HUES6 (cell line): ENCODE data around the gene KAT2B.
"Not testable (repeated sequence)": the region's sequence is repeated elsewhere in the genome, so short reads cannot be mapped to it uniquely, and the experiment has no call there.

Experiments used
- H3K27ac ChIP-seq: 2 replicates; pipeline ENCODE4 v1.7.0; 2013; ENCODE audit warnings: low read depth, mild to moderate bottlenecking, low read length, inconsistent platforms
- H3K27me3 ChIP-seq: 2 replicates; pipeline ENCODE4 v1.6.1; 2013; ENCODE audit warnings: low read length; ENCODE audit not compliant: control insufficient read depth, insufficient read depth
- H3K36me3 ChIP-seq: 2 replicates; pipeline ENCODE4 v1.6.1; 2013; ENCODE audit warnings: low read length; ENCODE audit not compliant: control insufficient read depth, insufficient read depth
- H3K4me1 ChIP-seq: 2 replicates; pipeline ENCODE4 v1.6.1; 2013; ENCODE audit warnings: low read length; ENCODE audit not compliant: control insufficient read depth, insufficient read depth
- H3K4me3 ChIP-seq: 2 replicates; pipeline ENCODE4 v1.5.1; 2013; ENCODE audit warnings: low read depth, low read length
- H3K9ac ChIP-seq: one replicate; pipeline ENCODE4 v1.6.1; 2013; ENCODE audit warnings: mild to moderate bottlenecking, low read length
- H3K9me3 ChIP-seq: 2 replicates; pipeline ENCODE4 v1.6.1; 2013; ENCODE audit warnings: low read depth, low read length; ENCODE audit not compliant: control insufficient read depth, insufficient read depth

KAT2B gene

GRCh38 chr3:20039765-20040547 is at the start of gene KAT2B:
Gene KAT2B (plus strand): TSS chr3:20040446. CDS start chr3:20040478, 32 bp downstream.
- no peaks in the 10 kb centered on the region for H3K9me3 ChIP-seq
- H3K27ac ChIP-seq, result no peak within 1 kb of the TSS; the same call in 1 of the 2 replicates
- 0 out of 2 replicates have a peak, but pooled peaks cover 7% of the 10 kb centered on the region for H3K4me1 ChIP-seq
- H3K27me3 ChIP-seq, result peaks cover 22% of the 10 kb centered on the region
- H3K4me3 ChIP-seq, result peak within 1 kb of the TSS; percentile 89
- H3K9ac ChIP-seq, result peak within 1 kb of the TSS; percentile 61
- no peaks in the 10 kb centered on the region for H3K36me3 ChIP-seq

- Histone ChIP-seq H3K4me1 (no peaks in the 10 kb centered on the region), H3K27me3 (no peaks in the 10 kb centered on the region), H3K27ac (no peak overlapping the region), H3K4me3 (no peak overlapping the region), H3K9ac (no peak overlapping the region), H3K9me3 (no peaks in the 10 kb centered on the region), H3K36me3 (no peaks in the 10 kb centered on the region)
Observed at GRCh38 chr3:19994796-19995195, 45.5 kb upstream of the KAT2B start.

- Histone ChIP-seq H3K27me3 (no peaks in the 10 kb centered on the region), H3K36me3 (no peaks in the 10 kb centered on the region), H3K27ac (no peak overlapping the region), H3K4me3 (no peak overlapping the region), H3K9ac (no peak overlapping the region), H3K4me1 (no peaks in the 10 kb centered on the region), H3K9me3 (no peaks in the 10 kb centered on the region)
Observed at GRCh38 chr3:19997502-19997901, 42.7 kb upstream of the KAT2B start.

- Histone ChIP-seq H3K27me3 (no peaks in the 10 kb centered on the region), H3K27ac (no peak overlapping the region), H3K9me3 (no peaks in the 10 kb centered on the region), H3K4me1 (no peaks in the 10 kb centered on the region), H3K4me3 (no peak overlapping the region), H3K9ac (no peak overlapping the region), H3K36me3 (no peaks in the 10 kb centered on the region)
Observed at GRCh38 chr3:20001932-20002331, 38.3 kb upstream of the KAT2B start.

- Histone ChIP-seq H3K4me1 (no peaks in the 10 kb centered on the region), H3K36me3 (no peaks in the 10 kb centered on the region), H3K27me3 (no peaks in the 10 kb centered on the region), H3K9me3 (no peaks in the 10 kb centered on the region), H3K4me3 (no peak overlapping the region), H3K9ac (no peak overlapping the region), H3K27ac (no peak overlapping the region)
Observed at GRCh38 chr3:20007960-20008359, 32.3 kb upstream of the KAT2B start.

- Histone ChIP-seq H3K9me3 (no peaks in the 10 kb centered on the region), H3K4me3 (no peak overlapping the region), H3K4me1 (no peaks in the 10 kb centered on the region), H3K36me3 (no peaks in the 10 kb centered on the region), H3K27ac (no peak overlapping the region), H3K27me3 (no peaks in the 10 kb centered on the region), H3K9ac (no peak overlapping the region)
Observed at GRCh38 chr3:20008646-20009045, 31.6 kb upstream of the KAT2B start.

GRCh38 chr3:20012164-20012563 is 28.1 kb upstream of the KAT2B start, which contains the start of gene PP2D1:
Gene PP2D1 (minus strand): TSS chr3:20012264. CDS start chr3:20012072, 192 bp downstream.
- Histone ChIP-seq H3K27me3 (no peaks in the 10 kb centered on the region), H3K27ac (no peak within 1 kb of the TSS), H3K4me3 (no peak within 1 kb of the TSS), H3K9ac (no peak within 1 kb of the TSS), H3K4me1 (no peaks in the 10 kb centered on the region), H3K9me3 (no peaks in the 10 kb centered on the region), H3K36me3 (no peaks in the 10 kb centered on the region)

GRCh38 chr3:20013396-20013795 is 26.9 kb upstream of the KAT2B start:
- H3K4me1 ChIP-seq, result no peaks in the 10 kb centered on the region
- no peak overlapping the region for H3K27ac ChIP-seq
- H3K9ac ChIP-seq, result no peak overlapping the region
- no peaks in the 10 kb centered on the region for H3K27me3 ChIP-seq
- H3K9me3 ChIP-seq, result no peaks in the 10 kb centered on the region
- H3K36me3 ChIP-seq, result no peaks in the 10 kb centered on the region
- H3K4me3 ChIP-seq, result no peak overlapping the region

GRCh38 chr3:20015525-20015924 is 24.7 kb upstream of the KAT2B start:
- Histone ChIP-seq H3K27me3 (no peaks in the 10 kb centered on the region), H3K4me3 (no peak overlapping the region), H3K4me1 (no peaks in the 10 kb centered on the region), H3K9ac (no peak overlapping the region), H3K27ac (no peak overlapping the region), H3K9me3 (no peaks in the 10 kb centered on the region), H3K36me3 (no peaks in the 10 kb centered on the region)

- not testable (repeated sequence) for H3K27ac ChIP-seq, H3K36me3 ChIP-seq, H3K9ac ChIP-seq, H3K27me3 ChIP-seq, H3K4me1 ChIP-seq, H3K9me3 ChIP-seq, H3K4me3 ChIP-seq
Observed at GRCh38 chr3:20016076-20016475, 24.2 kb upstream of the KAT2B start.

- Histone ChIP-seq H3K27ac (no peak overlapping the region), H3K9ac (no peak overlapping the region), H3K4me1 (no peaks in the 10 kb centered on the region), H3K9me3 (no peaks in the 10 kb centered on the region), H3K36me3 (no peaks in the 10 kb centered on the region), H3K4me3 (no peak overlapping the region), H3K27me3 (no peaks in the 10 kb centered on the region)
Observed at GRCh38 chr3:20022954-20023622, 17.2 kb upstream of the KAT2B start.
